ENCODE results near the gene CIZ1.

The CIZ1 gene

DNA sequence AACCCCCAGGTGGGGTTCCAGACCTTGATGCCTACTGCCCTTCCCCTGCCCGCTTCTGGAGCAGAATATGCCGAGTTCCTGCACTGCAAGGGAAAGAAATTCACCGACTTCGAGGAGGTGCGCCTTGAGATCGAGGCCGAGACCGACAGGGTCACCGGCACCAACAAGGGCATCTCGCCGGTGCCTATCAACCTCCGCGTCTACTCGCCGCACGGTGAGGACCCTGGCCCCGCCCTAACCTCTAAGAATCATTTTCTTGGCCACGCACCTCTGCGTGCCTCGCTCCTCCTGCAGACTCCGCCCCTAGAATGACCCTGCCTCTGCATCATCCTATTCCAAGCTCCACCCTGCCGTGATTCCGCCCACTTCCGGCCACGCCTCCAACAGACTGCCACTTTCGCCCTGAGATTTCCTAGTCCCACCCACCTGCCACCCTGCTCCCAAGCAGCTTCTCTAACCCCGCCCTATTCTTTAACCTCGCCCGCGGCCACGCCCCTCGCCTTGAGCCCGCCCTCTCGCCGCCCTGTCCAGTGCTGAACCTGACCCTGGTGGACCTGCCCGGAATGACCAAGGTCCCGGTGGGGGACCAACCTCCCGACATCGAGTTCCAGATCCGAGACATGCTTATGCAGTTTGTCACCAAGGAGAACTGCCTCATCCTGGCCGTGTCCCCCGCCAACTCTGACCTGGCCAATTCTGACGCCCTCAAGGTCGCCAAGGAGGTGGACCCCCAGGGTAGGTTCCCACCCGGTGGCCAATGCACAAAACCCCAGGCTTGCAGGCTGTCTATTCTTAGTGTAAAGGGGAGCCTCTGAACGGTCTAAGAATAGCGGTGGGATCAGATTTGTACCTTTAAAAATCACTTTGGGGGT, 27.4 kb upstream of the CIZ1 start:
- H3K4me1 ChIP-seq: no peaks in the 10 kb centered on the region
- in situ Hi-C loops (cut with MboI; ENCODE audit: low sequenced_read_pairs): no loop called here
- no peaks in the 10 kb centered on the region for H3K9me3 ChIP-seq
- no peak overlapping the region for H3K4me3 ChIP-seq
- no peaks in the 10 kb centered on the region for H3K27me3 ChIP-seq (ENCODE audit: low read depth)
- H3K36me3 ChIP-seq (replicated peaks): peaks cover 26% of the 10 kb centered on the region
- peak; percentile 41 to 86 for DNase-seq (ENCODE audit: low spot score in 2 of 2)

DNA sequence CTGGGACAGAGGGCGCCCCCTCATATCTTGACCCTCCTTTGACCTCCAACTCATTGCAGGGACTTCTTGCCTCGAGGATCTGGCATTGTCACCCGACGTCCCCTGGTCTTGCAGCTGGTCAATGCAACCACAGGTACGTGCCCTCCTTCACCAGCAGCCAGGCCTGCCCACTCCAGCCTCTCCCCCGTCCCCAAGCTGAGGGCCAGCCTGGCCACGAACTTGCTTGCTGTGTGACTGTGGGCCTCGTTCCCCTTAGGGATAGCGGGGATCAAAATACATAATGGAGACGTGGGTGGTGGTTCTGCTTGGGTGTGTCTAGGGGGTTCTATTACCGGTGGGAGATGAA, 26.8 kb upstream of the CIZ1 start:
- Histone ChIP-seq H3K36me3 (replicated peaks) (peaks cover 22% of the 10 kb centered on the region), H3K9me3 (no peaks in the 10 kb centered on the region), H3K27me3 (ENCODE audit: low read depth) (no peaks in the 10 kb centered on the region), H3K4me3 (no peak overlapping the region), H3K4me1 (no peaks in the 10 kb centered on the region)
- DNase-seq (ENCODE audit: low spot score in 2 of 2): no peak
- in situ Hi-C loops (cut with MboI; ENCODE audit: low sequenced_read_pairs): no loop called here

DNA sequence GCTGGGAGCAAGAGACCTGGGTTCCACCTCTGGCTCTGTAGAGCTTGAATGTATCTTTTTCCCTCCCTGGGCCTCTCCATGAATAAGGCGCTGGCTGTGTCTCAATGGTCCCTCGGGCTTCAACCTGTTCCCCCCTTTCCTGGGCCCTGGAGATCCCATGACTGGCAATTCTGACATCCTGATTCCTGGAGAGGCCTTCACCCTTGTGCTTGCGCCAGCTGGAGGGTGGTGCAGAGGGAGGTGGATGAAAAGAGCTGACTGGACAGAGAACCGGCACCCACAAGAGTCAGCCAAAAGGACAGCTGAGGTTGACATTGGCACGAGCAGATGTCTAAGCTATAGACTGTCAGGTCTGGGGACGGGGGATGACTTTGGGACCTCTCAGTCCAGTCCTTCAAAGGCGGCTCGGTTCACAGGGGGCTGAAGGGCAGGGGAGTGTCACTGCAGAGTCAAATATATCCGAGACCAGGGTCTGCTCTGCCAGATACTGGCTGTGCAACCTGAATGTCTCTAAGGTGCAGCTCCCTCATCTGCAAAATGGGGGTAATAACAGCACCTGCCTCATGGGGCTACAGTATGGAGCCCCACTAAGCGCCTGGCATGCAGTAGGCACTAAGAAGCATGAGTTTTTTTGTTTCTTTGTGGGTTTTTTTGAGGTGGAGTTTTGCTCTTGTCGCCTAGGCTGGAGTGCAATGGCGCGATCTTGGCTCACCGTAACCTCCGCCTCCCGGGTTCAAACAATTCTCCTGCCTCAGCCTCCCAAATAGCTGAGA, 25.6 kb upstream of the CIZ1 start:
- no peak for DNase-seq (ENCODE audit: low spot score in 2 of 2)
- in situ Hi-C loops (cut with MboI; ENCODE audit: low sequenced_read_pairs): no loop called here
- H3K4me3 ChIP-seq: no peak overlapping the region
- H3K4me1 ChIP-seq: no peaks in the 10 kb centered on the region
- H3K36me3 ChIP-seq (replicated peaks): peaks cover 15% of the 10 kb centered on the region
- H3K27me3 ChIP-seq (ENCODE audit: low read depth): no peaks in the 10 kb centered on the region
- no peaks in the 10 kb centered on the region for H3K9me3 ChIP-seq

DNA sequence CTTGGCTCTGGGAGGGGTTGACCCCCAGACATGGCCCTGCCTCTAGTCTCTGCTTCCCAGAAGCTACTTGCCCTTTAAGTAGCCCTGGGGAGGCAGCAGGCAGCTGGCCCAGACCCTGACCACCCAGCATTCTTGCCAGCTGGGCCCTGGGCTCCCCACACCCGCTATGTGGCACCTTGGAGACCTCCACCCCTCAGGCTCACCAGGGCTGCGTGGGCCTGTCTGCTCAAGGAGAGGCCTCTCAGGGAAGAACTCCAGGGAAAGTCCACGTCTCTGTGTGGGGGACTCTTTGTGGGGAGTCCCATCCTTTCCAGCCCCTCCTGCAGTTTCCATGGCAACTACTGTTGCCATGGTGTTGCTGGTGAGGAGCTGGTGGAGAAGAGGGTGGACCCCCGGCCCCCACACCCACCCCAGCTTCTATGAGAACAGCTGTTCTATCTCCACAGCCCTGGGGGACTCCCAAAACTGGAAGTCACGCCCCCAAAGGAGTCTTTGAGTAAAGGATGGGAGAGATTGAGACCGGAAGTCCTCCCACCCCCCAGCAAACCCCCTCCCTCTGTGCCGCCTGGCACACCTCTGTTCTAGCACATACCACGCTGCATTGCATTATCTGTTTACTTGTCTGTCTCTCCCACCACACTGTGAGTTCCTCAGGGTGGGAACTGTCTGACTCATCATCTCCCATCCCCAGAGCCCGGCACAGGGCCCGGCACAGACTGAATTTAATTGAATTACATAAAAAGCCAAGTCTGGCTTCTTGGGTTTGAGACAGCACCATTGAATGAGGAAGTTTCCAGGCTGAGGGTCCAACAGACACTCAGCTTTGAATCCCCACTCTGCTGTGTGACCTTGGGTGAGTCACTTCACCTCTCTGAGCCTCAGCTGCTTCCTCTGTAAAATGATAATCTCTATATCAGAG, 24.4 kb upstream of the CIZ1 start:
- peaks cover 11% of the 10 kb centered on the region for H3K36me3 ChIP-seq (replicated peaks)
- H3K27me3 ChIP-seq (ENCODE audit: low read depth): no peaks in the 10 kb centered on the region
- no peaks in the 10 kb centered on the region for H3K9me3 ChIP-seq
- in situ Hi-C loops (cut with MboI; ENCODE audit: low sequenced_read_pairs): no loop called here
- no peak overlapping the region for H3K4me3 ChIP-seq
- H3K4me1 ChIP-seq: no peaks in the 10 kb centered on the region
- no peak for DNase-seq (ENCODE audit: low spot score in 2 of 2)

DNA sequence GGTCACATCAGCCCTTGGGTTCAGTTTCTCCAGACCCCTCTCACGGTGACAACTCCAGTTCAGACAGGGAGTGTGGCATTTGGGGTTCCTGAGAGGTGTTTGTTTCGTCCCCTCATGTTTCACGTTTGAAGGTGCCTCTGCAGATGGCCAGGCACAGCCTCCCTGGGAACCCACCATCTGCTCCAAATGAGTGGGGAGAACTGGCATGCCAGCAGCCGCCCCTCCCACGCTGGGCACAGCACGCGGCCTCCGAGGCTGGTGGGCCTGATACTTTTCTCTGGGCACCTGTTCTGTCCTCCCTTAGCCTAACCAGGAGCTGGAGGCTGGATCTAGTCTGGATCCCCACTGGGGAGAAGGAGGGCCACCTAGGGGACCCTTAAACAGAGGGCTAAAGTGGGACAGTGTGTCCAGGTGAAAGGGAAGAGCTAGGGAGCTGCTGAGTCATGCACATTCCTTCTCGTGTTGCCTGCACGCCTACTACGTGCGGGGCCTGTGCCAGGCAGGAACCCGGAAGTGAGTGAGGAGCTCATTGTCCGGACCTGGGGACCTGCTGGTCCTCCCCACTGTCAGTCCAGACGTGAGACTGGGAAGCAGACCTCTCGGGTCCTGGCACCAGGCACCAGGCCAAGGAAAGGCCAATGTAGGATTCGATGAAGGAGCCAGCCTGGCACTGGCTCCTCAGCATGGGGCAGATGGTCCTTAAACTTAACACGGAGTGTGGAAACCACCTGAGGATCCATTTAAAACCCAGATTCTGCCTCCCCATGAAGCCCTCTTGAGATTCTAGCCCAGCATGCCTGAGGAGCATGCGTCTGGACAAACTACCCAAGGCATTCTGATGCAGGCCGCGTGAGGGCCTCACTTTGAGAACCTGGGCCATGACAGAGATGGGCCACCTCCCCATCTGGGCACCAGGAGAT, 23.5 kb upstream of the CIZ1 start:
- no peak for DNase-seq (ENCODE audit: low spot score in 2 of 2)
- in situ Hi-C loops (cut with MboI; ENCODE audit: low sequenced_read_pairs): no loop called here

DNA sequence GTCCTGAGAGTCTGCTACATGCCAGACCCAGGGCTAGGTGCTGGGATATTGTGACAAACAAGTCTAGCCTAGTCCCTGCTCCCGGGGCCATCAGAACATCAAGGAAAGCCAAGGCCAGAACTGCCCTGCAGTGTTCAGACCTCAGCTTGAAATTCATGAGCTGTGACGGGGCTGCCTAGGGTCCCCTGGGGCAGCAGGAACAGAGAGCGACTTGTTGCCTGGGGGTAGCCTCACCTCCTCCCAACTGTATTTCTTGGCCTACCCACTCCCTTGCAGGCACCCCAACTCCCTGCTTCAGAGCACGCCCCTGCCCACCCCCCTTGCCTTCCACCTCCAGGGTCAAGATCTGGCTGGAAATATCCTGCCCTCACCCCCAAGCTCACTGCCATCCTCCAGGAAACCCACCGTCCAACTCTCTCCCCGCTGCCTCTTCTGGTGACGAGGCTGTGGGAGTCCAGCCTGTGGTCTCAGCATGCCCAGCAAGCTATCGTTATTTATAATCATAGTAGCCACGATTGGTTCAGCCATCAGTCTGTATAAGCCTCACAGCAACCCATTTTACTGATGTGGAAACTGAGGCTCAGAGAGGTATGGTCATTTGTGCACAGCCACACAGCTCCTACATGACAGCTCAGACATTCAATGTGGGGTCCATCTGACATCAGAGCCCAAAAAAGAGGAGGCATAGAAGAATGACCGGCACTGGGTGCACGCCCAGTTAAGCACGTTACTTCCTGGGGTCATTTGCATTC, 22.6 kb upstream of the CIZ1 start:
- Histone ChIP-seq H3K27me3 (ENCODE audit: low read depth) (no peaks in the 10 kb centered on the region), H3K4me1 (no peaks in the 10 kb centered on the region), H3K9me3 (no peaks in the 10 kb centered on the region), H3K36me3 (replicated peaks) (peaks cover 4% of the 10 kb centered on the region), H3K4me3 (no peak overlapping the region)
- in situ Hi-C loops (cut with MboI; ENCODE audit: low sequenced_read_pairs): no loop called here
- no peak for DNase-seq (ENCODE audit: low spot score in 2 of 2)

More for the DNA sequence above, 23.5 kb upstream of the CIZ1 start:
- no peak overlapping the region for H3K4me3 ChIP-seq
- peaks cover 8% of the 10 kb centered on the region for H3K36me3 ChIP-seq (replicated peaks)
- no peaks in the 10 kb centered on the region for H3K27me3 ChIP-seq (ENCODE audit: low read depth)
- H3K4me1 ChIP-seq: no peaks in the 10 kb centered on the region
- H3K9me3 ChIP-seq: no peaks in the 10 kb centered on the region

DNA sequence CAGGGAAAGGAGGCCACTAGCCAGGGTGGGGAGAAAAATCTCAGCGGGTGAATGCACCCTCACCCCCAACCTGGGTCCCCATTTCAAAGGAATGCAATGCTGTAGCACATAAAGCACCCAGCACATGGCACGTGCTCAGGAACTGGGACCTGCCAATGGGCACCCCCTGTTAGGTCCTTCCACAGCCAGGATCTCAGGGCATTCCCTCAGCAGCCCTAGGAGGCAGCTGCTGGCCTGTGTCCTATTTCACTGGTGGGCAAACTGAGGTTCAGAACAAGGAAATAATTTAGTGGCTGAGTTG, 20.6 kb upstream of the CIZ1 start:
- Histone ChIP-seq H3K36me3 (replicated peaks) (peaks cover 3% of the 10 kb centered on the region; the same call in 1 of the 2 replicates), H3K9me3 (no peaks in the 10 kb centered on the region), H3K4me3 (no peak overlapping the region), H3K4me1 (no peaks in the 10 kb centered on the region), H3K27me3 (ENCODE audit: low read depth) (no peaks in the 10 kb centered on the region)
- DNase-seq (ENCODE audit: low spot score in 2 of 2): no peak
- in situ Hi-C loops (cut with MboI; ENCODE audit: low sequenced_read_pairs): no loop called here

DNA sequence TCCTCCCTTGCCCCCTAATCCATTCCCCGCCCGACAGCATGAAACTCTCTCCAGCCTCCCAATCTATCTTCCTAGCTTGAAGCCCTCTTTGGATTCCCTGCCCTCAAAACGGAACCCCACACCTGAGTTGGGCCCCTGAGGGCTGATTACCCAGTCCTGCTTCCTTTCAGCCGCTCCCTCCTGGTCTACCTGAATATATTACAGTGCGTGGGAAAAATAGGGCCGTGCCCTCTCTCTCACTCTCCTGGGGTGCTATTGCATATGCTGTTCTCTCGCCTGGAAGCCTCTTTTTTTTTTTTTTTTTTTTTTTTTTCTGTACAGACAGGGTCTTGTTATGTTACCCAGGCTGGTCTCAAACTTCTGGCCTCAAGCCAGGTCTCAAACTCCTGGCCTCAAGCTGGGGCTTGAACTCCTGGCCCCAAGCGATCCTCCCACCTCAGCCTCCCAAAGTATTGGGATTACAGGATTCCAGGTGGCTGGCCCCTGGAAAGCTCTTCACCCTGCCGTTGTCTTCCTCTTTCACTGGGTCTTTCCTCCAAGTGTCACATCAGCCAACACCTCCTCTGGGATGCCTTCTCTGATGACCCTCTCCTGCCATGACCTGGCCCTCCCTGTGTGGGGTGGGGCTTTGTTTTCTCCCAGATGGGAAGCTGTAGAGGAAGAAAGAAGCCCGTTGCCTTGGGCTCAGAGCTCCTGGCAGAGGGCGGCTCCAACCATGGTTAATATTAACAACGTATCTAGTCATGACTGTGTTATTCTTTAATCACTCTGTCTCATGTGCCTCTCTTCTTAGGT, 20.0 kb upstream of the CIZ1 start:
- no peaks in the 10 kb centered on the region for H3K27me3 ChIP-seq (ENCODE audit: low read depth)
- H3K9me3 ChIP-seq: no peaks in the 10 kb centered on the region
- in situ Hi-C loops (cut with MboI; ENCODE audit: low sequenced_read_pairs): no loop called here
- DNase-seq (ENCODE audit: low spot score in 2 of 2): no peak
- no peak overlapping the region for H3K4me3 ChIP-seq
- H3K4me1 ChIP-seq: no peaks in the 10 kb centered on the region
- peaks cover 3% of the 10 kb centered on the region; the same call in 1 of the 2 replicates for H3K36me3 ChIP-seq (replicated peaks)

DNA sequence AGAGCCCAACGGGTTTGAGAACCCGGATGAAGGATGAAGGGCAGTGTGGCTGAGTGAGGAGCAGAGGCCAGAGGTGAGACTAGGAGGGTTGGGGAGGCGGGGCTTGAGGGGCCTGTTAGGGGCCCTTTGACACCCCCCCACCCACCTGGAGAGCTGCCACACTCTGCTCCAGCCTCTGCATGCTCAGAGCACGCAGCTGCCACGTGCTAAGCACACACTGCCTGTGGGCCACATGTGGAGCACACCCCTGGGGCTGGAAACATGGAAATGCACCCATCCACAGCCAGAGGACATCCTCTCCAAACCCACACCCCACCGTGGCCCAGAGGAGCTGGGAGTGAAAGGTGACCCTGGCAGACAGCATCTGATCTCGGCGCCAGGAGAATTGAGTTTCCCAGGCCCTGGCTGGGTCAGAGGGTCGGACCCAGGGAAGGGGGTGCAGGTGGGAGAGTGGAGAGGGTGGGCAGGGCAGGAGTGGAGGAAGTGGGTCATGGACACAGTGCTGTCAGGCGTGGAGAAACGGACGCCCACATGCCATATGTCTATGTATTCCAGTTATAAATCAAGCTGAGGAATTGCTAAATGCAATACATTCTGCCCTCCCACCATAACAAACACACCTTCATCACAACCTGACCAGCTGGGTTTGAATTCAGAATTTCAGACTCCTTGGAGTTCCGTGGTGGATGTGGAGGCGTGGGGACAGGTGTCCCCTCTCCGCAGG, 17.7 kb upstream of the CIZ1 start:
- no peaks in the 10 kb centered on the region for H3K9me3 ChIP-seq
- in situ Hi-C loops (cut with MboI; ENCODE audit: low sequenced_read_pairs): no loop called here
- H3K27me3 ChIP-seq (ENCODE audit: low read depth): no peaks in the 10 kb centered on the region
- DNase-seq (ENCODE audit: low spot score in 2 of 2): no peak
- H3K4me3 ChIP-seq: no peak overlapping the region
- H3K4me1 ChIP-seq: peaks cover 5% of the 10 kb centered on the region; the same call in 1 of the 2 replicates
- peaks cover 3% of the 10 kb centered on the region; the same call in 1 of the 2 replicates for H3K36me3 ChIP-seq (replicated peaks)

DNA sequence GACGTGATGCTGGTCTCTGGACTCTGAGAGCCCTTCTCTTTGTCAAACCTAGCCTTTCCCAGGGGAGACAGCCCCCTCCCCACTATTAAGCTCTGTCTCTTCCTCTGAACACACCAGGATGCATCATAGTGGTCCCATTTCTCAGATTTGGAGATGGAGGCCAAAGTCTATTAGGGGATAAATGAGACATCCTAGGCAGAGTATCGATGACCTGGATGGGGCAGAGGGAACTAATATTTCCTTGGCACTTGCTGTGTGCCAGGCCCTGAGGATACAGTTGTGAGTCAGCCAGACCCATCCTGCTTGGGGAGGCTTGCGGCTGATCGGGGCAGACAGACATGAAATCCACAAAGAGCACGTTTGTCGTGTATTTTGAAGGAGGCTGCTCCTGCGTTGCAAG, 17.0 kb upstream of the CIZ1 start:
- H3K4me1 ChIP-seq: peaks cover 5% of the 10 kb centered on the region; the same call in 1 of the 2 replicates
- no peaks in the 10 kb centered on the region for H3K9me3 ChIP-seq
- peaks cover 3% of the 10 kb centered on the region; the same call in 1 of the 2 replicates for H3K36me3 ChIP-seq (replicated peaks)
- in situ Hi-C loops (cut with MboI; ENCODE audit: low sequenced_read_pairs): no loop called here
- H3K27me3 ChIP-seq (ENCODE audit: low read depth): no peaks in the 10 kb centered on the region
- no peak for DNase-seq (ENCODE audit: low spot score in 2 of 2)
- no peak overlapping the region for H3K4me3 ChIP-seq

All from HAP-1 (cell line).